ENCODE data around the gene NHS. TPM values are rescaled to one million over a fixed set of nuclear protein-coding genes. Genes with fewer than 3 reads are reported as not detected.
A peak's percentile ranks its signal among the peaks of the same experiment; 100 is the strongest.

Gene NHS
- total RNA-seq, 6 experiments from 2014 or later = 2.8 to 6.1 (median 4.9) TPM

- no peak for DNase-seq
- no peaks in the 10 kb centered on the region for H3K36me3 Mint-ChIP-seq (ENCODE audit: low read depth)
- TF ChIP-seq CTCF (IDR thresholded peaks at IDR 0.05) = peak; percentile 74
- no peaks in the 10 kb centered on the region; the same call in 1 of the 2 replicates for H3K27me3 Mint-ChIP-seq (ENCODE audit: insufficient read depth)
- H3K9me3 Mint-ChIP-seq = no peaks in the 10 kb centered on the region
- H3K27ac Mint-ChIP-seq = no peak overlapping the region
- H3K4me3 Mint-ChIP-seq = no peak overlapping the region
- no peaks in the 10 kb centered on the region for H3K4me1 Mint-ChIP-seq (ENCODE audit: low read depth)
Observed at GRCh38 chrX:17535229-17535628, 160.2 kb downstream of the NHS start.

- Mint-ChIP-seq H3K27ac (no peak overlapping the region), H3K36me3 (ENCODE audit: low read depth) (no peaks in the 10 kb centered on the region), H3K9me3 (no peaks in the 10 kb centered on the region), H3K4me3 (no peak overlapping the region), H3K27me3 (ENCODE audit: insufficient read depth) (no peaks in the 10 kb centered on the region; the same call in 1 of the 2 replicates), H3K4me1 (ENCODE audit: low read depth) (no peaks in the 10 kb centered on the region)
- TF ChIP-seq CTCF (IDR thresholded peaks at IDR 0.05) = no peak
- no peak for DNase-seq
Observed at GRCh38 chrX:17537723-17538243, 162.8 kb downstream of the NHS start.

- TF ChIP-seq CTCF (IDR thresholded peaks at IDR 0.05) = no peak
- no peak overlapping the region for H3K27ac Mint-ChIP-seq
- H3K27me3 Mint-ChIP-seq (ENCODE audit: insufficient read depth) = no peaks in the 10 kb centered on the region
- no peaks in the 10 kb centered on the region for H3K9me3 Mint-ChIP-seq
- no peaks in the 10 kb centered on the region for H3K36me3 Mint-ChIP-seq (ENCODE audit: low read depth)
- DNase-seq = no peak
- no peak overlapping the region for H3K4me3 Mint-ChIP-seq
- no peaks in the 10 kb centered on the region; the same call in 1 of the 2 replicates for H3K4me1 Mint-ChIP-seq (ENCODE audit: low read depth)
Observed at GRCh38 chrX:17542123-17542522, 167.1 kb downstream of the NHS start.

- H3K36me3 Mint-ChIP-seq (ENCODE audit: low read depth) = no peaks in the 10 kb centered on the region
- peaks cover 3% of the 10 kb centered on the region; the same call in 1 of the 2 replicates for H3K27me3 Mint-ChIP-seq (ENCODE audit: insufficient read depth)
- H3K4me1 Mint-ChIP-seq (ENCODE audit: low read depth) = peaks cover 25% of the 10 kb centered on the region
- no peak for TF ChIP-seq CTCF (IDR thresholded peaks at IDR 0.05)
- no peak for DNase-seq
- no peak overlapping the region for H3K27ac Mint-ChIP-seq
- no peaks in the 10 kb centered on the region for H3K9me3 Mint-ChIP-seq
- H3K4me3 Mint-ChIP-seq = no peak overlapping the region
Observed at GRCh38 chrX:17544821-17545220, 169.8 kb downstream of the NHS start.

- Mint-ChIP-seq H3K36me3 (ENCODE audit: low read depth) (no peaks in the 10 kb centered on the region), H3K4me3 (no peak overlapping the region), H3K27me3 (ENCODE audit: insufficient read depth) (peaks cover 3% of the 10 kb centered on the region; the same call in 1 of the 2 replicates), H3K9me3 (no peaks in the 10 kb centered on the region), H3K27ac (no peak overlapping the region), H3K4me1 (ENCODE audit: low read depth) (peaks cover 25% of the 10 kb centered on the region)
- no peak for TF ChIP-seq CTCF (IDR thresholded peaks at IDR 0.05)
- DNase-seq = no peak
Observed at GRCh38 chrX:17546356-17546755, 171.4 kb downstream of the NHS start.

All from HFFc6 (cell line).